Activated CD4-positive, alpha-beta T cell treated with anti-CD3 and anti-CD28 coated beads, Interleukin-2, Interleukin-6, amounts not matched to agents 100 ng/mL and 50 ng/mL, durations not matched to agents 16 hours and 8 hours (primary cell): ENCODE measurements around the gene GUCD1.
"Not testable (repeated sequence)": the region's sequence is repeated elsewhere in the genome, so short reads cannot be mapped to it uniquely, and the experiment has no call there.

Experiments
- DNase-seq: peaks from one replicate; pipeline ENCODE4 v3.0.0-alpha.2; 2020

The GUCD1 gene

DNA sequence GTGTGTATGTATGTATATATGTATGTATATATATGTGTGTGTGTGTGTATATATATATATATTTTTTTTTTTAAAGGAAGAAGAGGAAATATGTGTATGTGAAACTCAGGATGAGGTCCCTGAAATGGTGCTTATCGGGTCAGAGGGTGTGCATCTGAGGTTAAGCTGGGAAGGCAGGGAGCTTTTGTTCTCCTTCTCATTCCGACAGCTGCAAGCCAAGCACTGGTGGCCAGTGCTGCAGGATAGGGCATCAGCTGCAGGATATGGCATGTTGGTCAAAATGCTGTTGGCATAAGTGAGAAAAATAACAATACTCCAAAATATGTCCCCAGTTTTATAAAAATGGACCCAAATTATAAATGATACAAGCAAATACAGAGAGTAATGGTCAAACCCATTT lies 8.3 kb upstream of the GUCD1 start:
- DNase-seq = no peak

- DNase-seq = no peak
These were observed 4.5 kb upstream of the GUCD1 start for GRCh38 chr22:24559471-24559870.

DNA sequence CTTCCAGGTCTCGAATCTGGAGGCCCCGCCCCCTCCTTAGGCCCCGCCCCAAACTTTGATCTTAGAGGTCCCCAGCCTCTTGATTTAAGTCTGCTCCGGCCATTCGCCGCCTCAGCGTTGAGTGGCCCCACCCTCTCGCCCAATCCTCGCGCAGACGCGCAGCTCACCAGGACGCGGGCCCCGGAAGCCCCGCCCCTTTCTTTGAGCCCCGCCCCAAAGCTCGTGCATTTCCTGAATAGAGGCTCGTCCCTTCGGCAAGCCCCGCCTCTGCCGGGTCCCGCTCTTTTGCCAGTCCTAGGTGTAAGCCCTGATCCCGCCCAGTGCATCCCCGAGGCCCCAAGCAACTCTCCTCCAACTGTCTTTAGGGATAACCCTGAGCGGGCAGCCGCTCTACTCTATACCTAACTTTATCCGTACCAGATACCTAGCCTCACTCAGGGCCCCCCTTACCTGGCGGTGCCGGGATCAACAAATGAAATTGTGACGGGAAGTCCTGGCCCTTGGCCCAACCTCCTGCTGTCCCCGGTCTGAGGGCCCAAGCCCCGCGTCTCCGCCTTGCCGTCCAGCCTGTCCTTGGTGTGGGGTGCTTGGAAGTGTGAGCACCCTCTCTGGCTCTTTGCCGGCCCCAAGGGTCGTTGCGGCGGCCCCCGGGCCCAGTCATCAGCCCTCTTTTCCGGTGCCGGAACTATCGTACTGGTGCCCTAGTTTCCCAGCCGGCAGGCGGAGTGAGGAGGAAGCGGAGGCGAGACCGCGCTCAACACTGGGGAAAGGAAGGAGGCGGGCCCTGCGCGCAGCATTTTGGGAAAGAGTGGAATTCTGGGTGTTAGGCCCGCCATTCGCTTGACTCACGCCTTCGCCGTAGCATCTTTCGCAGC lies 464 bp upstream of the GUCD1 start, which contains the start of gene SNRPD3:
Gene SNRPD3 (plus strand): TSS at position 835 of the 875 bp plus-strand sequence. CDS start 1,676 bp downstream, outside the sequence.
- DNase-seq = peak; percentile 100

GRCh38 chr22:24553597-24554312 lies 1.2 kb downstream of the GUCD1 start:
- no peak for DNase-seq

DNA sequence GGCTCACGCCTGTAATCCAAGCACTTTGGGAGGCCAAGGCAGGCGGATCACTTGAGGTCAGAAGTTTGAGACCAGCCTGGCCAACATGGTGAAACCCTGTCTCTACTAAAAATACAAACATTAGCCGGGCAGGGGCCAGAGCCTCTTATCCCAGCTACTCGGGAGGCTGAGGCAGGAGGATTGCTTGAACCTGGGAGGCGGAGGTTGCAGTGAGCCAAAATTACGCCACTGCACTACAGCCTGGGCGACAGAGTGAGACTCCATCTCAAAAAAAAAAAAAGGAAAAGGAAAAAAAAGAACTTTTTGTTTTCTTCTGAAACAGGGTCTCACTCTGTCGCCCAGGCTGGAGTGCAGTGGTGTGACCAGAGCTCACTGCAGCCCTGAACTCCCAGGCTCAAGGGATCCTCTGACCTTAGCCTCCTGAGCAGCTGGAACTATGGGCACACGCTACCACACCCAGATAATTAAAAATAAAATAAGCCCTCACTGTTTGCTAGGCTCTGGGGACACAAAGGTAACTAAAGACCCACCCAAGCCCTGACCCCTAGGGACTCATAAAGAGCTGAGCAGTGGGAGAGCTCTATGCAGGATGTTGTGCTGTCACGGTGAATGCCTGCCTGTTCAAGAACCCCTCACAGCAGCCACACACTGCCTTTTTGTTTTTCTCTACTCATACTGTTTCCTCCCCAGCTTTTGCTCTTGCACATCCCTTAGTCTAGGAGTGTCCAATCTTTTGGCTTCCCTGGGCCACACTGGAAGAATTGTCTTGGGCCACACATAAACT lies 2.2 kb downstream of the GUCD1 start:
- not testable (repeated sequence) for DNase-seq

- no peak for DNase-seq
These were observed 4.0 kb downstream of the GUCD1 start for GRCh38 chr22:24550902-24551435.

DNA sequence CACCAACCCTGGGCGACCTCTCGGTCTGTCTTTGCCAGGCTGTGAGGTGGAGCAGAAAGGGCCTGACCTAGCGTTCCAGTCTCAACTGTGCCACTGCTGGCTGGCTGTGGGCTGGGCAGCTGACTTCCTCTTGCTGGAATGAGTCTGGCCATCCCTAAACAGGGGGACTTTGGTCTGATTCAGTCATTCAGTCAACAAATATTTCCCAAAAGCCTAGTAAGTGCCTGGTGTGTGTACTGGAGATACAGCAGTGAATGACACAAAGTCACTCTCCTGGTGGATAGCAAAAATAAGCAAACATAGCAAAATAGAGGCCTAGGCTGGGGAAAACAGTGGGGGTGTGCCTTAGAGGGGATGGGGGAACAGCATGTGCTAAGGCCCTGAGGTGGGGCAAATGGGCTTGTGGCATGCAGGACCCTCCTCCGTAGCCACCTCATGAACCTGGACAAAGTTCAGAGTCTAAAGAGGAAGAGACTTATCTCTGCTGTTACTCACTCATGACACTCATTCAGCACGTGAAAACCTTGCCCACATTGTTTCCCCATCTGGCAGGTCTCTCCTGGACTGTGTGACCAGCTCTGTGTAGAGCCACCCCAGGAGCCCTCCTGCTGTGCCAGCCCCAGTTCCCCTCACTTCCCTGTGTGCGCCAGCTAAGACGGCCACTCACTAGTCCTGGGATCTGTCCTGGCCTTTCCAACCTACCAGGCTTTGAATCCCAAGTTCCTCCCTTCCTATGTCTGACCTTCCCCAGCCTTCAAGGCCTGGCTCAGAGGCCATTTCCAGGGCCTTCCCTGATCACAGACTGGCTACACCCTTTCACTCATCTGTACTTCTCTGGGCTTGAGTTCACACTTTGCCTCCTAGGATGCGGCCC lies 4.7 kb downstream of the GUCD1 start:
- DNase-seq = no peak

DNA sequence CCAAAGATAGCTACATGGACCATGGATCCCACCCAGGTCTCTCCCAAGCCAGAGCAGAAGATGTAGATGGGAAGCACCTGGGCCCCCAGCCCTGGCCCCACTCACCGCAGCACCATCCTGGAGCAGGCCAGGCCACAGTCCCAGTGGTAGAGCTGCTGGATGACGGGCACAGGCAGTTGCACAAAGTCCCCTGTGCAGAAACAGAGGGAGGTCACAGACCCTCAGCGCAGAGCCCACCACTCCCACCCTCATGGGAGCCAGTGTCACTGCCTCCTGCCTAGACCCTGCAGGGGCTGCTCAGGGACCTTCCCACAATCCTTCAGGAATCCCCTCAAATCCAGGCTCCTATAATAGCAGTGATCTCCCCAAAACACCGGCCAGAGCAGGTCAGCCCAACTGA lies 6.1 kb downstream of the GUCD1 start:
- no peak for DNase-seq

- DNase-seq = no peak
These were observed 11.2 kb downstream of the GUCD1 start for GRCh38 chr22:24543679-24544243.

DNA sequence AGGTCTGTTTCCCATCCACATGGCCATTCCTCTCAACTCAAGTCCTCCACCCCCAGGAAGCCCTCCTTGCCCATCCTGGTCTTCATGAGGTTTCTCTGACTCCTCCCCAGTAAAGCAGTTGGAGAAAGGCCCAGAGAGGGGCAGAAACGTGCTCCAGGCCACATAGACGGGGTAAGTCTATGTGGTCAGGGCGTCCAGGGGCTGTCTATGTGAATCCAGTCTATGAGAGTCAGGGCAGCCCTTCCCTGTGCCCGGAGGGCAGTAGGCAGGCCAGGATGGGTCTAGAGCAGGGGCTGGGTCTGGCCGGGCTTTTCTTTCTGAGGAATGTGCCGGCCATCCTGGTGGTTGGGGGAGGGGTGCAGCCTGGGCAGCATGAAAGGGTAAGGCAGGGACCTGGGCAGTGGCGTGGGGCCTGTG lies 11.7 kb downstream of the GUCD1 start:
- no peak for DNase-seq

DNA sequence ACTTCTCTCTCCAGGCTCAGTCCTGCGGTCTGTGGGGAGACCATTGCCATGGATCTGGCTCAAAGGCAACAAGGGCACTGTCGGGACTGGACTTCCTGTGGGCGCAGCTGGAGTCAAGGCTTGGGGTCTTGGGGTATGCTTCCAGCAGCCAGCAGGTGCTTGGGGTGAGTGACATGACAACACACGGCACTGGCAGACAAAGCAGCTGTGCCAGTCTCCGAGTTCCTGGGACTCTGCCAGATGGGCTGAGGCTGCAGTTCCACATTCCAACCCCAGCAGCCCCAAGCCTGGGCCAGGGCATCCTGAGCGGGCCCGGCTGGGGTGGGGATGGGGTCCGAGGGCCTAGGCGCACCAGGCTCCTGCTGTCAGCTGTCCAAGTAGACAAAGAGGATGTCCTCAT lies 12.3 kb downstream of the GUCD1 start:
- no peak for DNase-seq

DNA sequence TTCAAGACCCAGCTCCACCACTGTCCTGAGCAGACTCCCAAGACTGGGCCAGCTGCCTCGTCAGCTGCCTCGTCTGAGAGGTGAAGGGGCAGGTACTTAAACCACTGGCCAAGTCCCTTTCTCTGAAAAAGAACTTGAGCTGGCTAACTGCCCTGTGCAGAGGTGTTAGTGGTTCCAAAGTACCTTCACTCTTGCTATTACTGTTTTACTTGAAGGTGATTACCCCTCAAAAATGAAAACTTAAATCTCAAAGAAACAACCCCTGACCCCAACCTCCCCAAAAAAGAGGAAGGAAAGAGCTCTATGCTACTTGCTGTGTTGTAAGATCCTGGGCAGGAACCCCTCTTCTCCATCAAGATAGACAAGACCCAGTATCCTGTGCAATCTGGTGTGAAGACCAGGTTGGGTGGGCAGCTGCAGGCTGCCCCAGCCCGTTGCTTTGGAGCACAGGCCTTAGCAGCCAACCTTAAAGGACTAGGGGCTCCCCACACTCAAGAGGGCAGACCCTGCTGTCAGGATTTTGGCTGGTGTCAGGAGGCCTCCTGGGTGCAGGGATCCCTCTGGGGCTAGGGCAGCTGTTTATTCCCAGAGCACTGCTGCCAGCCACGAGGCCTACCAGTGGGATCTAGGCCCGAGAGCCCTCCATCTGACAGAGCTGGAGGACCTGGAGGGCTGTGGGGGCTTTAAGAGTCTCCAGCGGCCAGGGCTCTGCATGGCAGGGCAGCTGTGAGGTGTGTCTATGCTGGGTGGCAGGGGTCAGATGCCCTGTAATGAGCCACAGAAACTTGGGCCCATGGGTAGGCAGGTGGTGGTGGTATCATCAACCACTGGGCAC lies 13.0 kb downstream of the GUCD1 start:
- no peak for DNase-seq

GRCh38 chr22:24540470-24540869 lies 14.5 kb downstream of the GUCD1 start:
- DNase-seq = no peak

DNA sequence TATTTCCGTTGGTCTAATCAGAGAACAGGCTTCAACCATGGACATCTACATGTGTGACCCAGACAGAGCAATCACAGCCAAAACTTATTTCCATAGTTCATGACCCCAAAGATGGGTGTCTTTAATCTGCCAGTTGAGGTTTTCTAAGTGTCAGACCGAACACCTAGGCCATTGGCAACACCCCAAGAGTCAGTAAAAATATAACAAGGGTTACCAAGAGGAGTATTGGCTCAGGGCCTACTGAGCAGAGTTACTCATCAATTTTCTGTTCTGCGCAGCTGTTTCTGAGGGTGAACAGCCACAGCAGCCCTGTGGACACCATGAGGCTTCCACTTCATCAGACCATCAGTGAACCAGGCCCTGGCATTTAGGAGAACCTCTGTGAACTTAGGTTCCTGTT lies 18.8 kb downstream of the GUCD1 start:
- no peak for DNase-seq

DNA sequence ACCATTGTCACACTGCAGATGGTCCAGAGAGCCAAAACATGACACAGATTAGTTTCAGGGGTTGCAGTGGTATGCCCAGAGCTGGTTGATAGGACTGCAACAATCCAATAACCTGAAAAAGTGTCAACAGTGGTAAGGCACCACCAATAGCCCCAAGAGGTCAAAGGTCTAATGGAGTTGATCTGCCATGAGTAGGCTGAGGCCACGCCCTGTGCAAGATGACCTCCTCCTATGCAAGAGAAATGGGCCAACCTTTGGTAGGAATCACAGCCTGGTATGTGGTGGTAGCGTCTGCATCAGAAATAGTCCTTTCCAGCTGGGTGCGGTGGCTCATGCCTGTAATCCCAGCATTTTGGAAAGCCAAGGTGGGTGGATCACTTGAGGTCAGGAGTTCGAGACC lies 19.6 kb downstream of the GUCD1 start:
- DNase-seq = no peak

DNA sequence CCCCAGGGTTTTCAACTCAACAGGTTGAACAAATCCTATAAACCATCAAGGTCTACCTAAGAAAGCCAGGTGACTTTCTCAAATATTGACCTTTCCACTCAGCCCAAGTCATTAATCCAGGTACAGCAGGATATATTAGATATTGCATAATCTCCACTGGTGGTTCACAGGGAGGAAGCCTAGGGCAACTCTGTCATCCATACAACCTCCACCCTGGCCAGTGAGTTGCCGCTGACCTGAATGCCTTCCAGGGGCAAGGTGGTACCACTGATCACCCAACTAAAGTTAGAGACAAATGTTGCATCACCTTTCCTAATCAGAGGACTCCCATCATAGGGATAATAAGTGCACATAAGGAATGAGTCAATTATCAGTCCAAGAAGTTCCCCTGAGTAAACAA lies 22.9 kb downstream of the GUCD1 start:
- no peak for DNase-seq

GRCh38 chr22:24530968-24531367 lies 24.0 kb downstream of the GUCD1 start:
- not testable (repeated sequence) for DNase-seq

DNA sequence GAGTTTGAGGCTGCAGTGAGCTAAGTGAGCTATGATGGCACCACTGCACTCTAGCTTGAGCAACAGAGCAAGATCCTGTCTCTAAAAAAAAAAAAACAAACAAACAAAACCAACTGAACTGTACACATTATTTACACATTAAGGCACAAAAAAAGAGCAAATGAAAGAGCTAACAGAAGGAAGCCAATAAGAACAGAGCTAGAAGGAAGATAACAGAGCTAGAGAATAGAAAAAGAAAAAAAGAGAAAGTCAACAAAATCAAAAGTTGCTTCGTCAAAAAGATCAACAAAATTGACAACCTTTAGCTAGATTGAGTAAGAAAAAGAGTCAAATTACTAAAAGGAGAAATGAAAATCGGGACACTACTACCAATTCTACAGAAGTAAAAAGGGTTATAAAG lies 25.0 kb downstream of the GUCD1 start:
- DNase-seq = no peak

- DNase-seq = no peak
These were observed 28.7 kb downstream of the GUCD1 start for GRCh38 chr22:24526191-24526590.

- peak; percentile 92 for DNase-seq
These were observed 29.4 kb downstream of the GUCD1 start for GRCh38 chr22:24525416-24526037.
